SIG-M5 (cell line): Measurements from ENCODE around the gene ATP6AP1.

Experiments
- DNase-seq: peaks from one replicate; lab custom pipeline; 2025; lab: John Stamatoyannopoulos, UW

The ATP6AP1 gene

GRCh38 chrX:154430916-154431315 is 2.4 kb downstream of the ATP6AP1 start:
- DNase-seq, result no peak

DNA sequence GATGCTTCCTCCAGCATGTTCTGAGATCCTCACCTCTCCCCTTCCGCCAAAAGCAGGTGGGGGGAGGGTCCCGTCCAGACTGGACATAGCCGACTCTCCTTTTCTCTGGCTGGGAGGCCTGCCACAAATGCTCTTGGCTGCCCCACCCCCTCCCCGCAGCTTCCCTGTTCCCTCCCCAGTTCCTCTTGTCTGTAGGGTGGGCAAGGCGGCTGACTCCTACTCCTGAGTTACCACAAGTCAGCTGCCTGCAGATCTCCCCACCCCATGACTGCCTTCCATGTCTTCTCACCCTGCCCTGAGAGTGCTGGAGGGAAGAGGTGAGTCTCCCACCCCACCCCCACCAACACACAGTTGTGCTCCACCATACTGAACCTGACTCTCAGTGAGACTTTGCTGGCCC is 2.9 kb downstream of the ATP6AP1 start:
- no peak for DNase-seq

GRCh38 chrX:154432210-154432609 is 3.7 kb downstream of the ATP6AP1 start:
- DNase-seq, result no peak

DNA sequence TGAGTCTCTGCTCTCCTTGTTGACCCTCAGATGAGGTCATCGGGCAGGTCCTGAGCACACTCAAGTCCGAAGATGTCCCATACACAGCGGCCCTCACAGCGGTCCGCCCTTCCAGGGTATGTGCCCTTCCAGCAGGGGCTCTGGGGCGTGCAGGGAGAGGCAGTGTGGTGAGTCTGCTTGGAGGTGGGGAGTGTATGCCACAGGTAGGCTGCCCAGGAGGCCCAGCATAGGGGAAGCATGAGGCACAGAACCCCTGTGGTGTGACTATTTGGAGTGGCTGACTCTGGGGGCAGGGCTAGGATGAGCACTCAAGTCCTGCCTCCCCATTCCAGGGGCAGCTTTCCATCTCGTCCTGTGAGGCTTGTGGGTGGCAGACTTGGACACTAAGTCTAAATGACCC is 5.1 kb downstream of the ATP6AP1 start:
- DNase-seq, result no peak

DNA sequence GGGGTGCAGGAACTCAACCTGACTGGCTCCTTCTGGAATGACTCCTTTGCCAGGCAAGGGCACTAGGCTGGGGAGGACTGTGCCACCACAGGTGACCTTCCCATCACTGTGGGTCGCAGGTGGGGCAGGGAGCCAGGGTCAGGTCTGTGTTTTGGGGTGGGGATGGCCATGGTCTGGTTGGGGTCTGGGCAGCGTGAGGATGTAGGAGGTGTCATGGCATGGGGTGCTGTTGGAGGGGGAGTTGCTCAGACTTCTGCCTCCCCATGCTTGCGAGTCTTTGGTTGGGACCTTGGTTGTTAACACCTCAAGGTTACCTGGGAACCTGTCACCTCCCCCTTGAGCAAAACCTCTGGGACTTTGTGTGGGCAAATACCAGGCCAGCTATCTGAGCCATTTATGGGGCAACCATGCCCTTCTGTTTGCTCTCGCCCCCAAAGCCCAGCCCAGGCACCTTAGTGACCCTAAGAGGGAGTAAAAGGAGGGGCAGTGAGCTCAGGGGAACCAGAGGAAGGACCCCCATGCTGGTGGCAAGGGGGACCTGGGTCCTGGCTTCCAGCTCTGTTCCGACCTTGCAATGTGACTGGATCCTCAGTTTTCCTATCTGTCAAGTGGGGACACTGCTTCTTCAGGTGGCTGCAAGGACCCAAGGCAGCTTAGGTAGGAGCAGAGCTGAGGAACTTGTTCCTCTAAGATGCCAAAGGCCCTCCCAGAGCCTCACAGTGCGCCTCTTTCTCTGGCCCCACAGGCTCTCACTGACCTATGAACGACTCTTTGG is 6.1 kb downstream of the ATP6AP1 start:
- no peak for DNase-seq

GRCh38 chrX:154435171-154435733 is 6.8 kb downstream of the ATP6AP1 start:
- DNase-seq, result no peak

GRCh38 chrX:154436374-154436982 is 8.0 kb downstream of the ATP6AP1 start:
- DNase-seq, result no peak

DNA sequence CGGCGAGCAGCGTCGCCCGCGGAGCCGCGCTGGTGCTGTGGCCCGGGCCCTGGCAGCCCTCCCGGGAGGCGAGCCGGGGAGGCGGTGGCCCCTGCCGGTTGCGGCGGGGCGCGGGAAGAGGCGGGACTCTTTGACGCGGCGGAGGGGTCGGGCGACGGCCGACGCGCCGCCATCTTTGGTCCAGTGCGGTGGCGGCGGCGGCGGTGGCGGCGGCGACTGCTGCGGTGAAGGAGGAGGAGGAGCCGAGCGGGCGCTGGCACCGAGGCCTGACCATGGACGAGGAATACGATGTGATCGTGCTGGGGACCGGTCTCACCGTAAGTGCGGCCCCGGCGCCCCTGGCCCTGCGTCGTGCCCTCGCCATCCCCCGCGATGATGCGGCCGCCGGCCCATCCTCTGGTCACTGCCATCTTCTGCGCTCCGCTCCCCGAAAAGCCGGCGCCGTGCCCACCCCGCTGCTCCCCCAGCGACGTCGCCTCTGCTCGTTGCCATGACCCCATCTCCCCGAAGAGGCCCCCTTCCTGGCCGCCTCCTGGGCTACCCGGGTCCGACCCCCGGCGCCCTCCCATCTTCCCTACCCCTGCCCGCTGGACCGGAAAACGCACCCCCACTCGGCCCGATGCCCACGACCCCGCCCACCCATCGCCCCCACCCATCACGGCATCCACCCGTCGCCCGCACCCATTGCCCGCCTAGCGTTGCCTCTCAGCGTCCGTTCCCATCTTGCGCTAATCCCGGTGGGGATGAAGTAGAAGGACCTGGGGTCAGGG is 8.7 kb downstream of the ATP6AP1 start, which contains the start of gene GDI1:
Gene GDI1, plus strand, starts transcription at position 172 of the 770 bp plus-strand sequence. Its CDS starts 101 bp downstream, at position 273.
- no peak for DNase-seq

DNA sequence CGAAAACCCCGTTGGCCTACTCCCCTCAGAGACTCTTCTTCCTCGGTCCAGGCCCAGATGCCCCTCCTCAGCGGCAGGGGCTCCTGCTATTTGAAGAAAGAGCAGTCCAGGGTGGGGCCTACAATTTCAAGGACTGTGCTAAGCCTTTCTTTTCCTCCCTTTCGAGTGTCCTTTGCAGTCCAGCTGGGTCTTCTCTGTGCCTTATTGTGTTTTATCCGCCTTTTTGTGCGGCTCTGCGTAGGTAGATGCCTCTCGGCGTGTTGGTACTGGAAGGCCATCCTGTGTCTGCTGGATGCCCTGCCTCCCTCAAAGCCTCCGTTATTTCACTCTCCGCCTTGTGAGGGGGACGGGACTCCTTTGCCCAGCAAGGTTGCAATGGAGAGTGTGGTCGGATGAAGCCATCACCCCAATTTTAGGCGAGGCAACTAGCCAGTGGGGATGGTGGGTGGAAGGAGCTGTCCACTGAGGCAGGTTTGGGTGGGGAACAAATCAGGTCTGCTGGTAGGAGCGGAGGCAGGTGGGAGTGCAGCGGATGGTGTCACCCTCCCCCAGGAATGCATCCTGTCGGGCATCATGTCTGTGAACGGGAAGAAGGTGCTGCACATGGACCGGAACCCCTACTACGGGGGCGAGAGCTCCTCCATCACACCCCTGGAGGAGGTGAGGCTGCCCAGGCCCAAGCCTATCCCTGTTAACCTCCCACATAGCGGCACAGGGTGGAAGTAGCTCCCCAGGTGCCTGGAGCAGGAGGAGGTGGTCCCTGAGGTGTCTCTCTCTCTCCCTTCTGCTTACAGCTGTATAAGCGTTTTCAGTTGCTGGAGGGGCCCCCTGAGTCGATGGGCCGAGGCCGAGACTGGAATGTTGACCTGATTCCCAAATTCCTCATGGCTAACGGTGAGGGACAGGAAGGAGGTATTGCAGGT is 9.8 kb downstream of the ATP6AP1 start:
- no peak for DNase-seq

DNA sequence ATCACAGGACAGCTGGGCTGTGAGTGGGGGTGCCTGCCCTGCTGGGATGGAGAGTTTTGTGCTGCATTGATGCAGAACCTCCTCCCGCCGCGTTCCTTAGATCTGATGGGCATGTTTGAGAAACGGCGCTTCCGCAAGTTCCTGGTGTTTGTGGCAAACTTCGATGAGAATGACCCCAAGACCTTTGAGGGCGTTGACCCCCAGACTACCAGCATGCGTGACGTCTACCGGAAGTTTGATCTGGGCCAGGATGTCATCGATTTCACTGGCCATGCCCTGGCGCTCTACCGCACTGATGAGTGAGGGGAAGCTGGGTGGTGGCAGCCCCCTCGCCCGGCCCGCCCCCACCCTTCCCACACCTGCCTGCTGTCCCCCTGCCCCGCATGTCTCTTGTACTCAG is 11.4 kb downstream of the ATP6AP1 start:
- DNase-seq, result no peak

DNA sequence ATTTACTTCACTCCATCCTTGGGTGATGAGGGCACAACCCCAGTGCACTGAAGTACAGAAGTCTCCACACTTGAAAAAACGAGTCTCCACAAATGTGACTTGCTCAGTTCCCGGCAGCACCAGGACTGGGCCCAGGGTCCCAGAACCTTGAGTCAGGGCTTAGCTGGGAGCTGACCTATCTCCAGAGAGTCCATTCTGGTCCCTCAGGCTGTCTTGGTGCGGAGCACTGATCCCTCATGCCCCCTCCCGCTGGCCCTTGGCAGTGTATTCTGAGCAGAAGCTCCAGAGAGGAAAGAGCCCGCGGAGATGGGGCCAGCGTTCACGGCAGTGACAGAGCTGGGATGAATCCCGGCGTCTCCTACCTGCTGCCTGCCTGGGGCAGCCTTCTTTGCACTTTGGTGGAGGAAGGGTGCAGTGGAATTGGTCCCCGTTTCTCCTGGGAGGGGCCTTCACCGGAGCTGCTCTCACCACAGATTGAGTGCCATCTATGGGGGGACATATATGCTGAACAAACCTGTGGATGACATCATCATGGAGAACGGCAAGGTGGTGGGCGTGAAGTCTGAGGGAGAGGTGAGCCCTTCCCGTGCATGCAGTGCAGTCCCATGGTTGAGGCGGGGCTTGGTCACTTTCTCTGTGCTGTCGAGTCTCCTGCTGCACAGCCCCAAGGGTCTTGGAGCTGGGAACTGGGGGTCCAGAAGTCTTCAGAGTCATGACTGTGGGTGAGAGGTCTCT is 12.3 kb downstream of the ATP6AP1 start:
- no peak for DNase-seq

DNA sequence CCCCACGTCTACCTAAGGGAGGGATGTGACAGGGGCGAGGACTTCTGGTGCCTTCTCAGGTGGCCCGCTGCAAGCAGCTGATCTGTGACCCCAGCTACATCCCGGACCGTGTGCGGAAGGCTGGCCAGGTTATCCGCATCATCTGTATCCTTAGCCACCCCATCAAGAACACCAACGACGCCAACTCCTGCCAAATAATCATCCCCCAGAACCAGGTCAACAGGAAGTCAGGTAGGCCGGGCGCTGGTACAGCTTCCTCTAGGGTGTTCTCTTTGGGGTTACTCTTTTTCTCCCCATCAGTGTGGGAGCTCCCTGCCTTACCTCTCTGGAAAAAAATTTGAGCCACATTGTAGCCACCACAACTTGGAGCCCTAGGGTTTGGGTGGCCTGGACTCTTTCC is 13.1 kb downstream of the ATP6AP1 start:
- no peak for DNase-seq

GRCh38 chrX:154441984-154442707 is 13.7 kb downstream of the ATP6AP1 start:
- no peak for DNase-seq

GRCh38 chrX:154443479-154443910 is 15.0 kb downstream of the ATP6AP1 start:
- DNase-seq, result no peak

- no peak for DNase-seq
Observed at GRCh38 chrX:154443992-154444754, 15.7 kb downstream of the ATP6AP1 start, which contains the start of gene FAM50A. TSS of gene FAM50A (plus strand) at chrX:154444141. CDS start at chrX:154444236, 95 bp downstream.

DNA sequence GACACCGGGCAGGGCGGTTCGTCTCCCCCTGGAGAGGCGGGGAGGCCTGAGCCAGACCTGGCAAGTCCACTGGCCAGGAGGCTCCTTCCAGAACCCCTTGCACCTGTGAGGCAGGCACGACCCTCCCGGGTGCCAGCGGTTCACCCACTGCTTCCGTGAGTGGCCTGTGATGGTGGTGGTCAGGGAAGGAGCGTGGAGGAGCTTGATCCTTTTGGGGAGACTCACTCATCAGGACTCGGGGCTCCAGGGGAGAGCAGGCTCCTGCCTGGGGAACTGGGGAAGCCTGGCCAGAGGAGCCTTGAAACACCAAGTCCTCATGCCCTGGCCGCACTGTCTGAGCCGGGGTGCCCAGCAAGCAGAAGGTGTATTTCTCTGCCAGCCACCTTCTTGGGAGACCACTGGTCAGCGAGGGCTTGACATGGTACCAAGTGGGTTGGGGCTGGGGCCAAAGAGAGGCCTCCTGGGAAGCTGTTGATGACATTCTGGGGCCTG is 16.3 kb downstream of the ATP6AP1 start:
- no peak for DNase-seq

- DNase-seq, result no peak
Observed at GRCh38 chrX:154445776-154446175, 17.3 kb downstream of the ATP6AP1 start.

GRCh38 chrX:154446430-154446829 is 18.0 kb downstream of the ATP6AP1 start:
- no peak for DNase-seq

GRCh38 chrX:154448484-154448883 is 20.0 kb downstream of the ATP6AP1 start:
- no peak for DNase-seq
